CD4-positive, alpha-beta T cell treated with Interleukin-12 subunit alpha and Interleukin-12 subunit beta, for 1 hour (primary cell): ENCODE measurements around the gene LMF2.

Experiments used
- DNase-seq: peaks from one replicate; pipeline ENCODE4 v3.0.0-alpha.2; 2020

Gene LMF2

DNA sequence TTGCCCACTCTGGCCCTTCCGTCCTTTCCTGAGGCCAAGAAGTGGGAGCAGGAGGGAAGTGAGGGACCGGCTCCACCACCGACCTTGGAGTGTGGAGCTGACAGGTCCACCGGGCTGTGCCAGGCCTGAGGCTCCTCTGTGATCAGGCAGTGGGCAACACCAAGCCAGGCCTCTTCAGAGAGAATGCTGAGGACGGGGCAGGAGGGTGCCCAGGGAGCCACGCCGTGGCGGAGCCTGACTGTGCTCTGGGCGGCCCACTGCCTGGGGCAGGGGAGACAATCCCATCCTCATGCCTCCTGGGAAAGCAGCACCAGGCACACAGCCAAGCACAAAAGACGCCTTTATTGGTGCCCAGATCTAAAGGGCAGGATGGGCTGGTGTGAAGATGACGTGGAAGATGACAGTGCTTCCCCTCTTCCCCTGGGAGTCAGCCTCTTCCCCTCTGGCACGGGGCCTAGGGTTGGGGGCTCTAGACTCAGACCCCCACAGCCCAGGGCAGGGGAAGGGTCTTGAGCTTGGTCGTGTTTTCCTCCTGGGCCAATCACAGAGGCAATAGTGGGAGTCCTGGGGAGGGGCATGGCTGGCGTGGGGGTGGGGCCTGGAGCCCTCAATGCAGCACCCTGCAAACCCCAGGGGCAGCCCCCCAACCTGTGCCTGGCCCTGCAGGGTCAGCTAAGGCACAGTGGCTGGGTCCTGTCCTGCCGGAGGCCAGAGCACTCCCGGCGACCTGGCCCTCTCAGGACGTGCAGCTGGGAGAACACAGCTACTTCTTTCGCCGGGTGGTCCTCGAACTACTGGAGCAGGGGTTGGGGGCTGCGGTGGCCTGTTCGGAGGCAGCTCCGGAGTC, 4.7 kb downstream of the LMF2 start:
- DNase-seq: no peak

DNA sequence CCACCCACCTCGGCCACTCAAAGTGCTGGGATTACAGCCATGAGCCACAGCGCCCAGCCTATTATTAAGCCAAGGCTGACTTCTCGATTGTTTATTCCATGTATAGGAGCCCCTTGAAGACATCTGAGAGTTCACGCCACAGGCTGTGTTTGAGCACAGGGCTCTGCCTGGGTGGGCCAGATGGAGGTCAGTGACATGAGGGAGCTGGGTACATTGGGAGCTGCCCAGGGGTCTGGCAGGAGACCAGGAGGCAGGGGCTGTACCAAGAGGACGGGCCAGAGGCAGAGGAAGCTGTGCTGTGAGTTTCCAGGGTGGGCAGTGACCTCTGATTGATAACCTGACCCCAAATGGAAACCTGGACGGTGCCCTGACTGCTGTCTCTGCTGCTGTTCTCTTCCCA, 5.4 kb downstream of the LMF2 start:
- no peak for DNase-seq

DNA sequence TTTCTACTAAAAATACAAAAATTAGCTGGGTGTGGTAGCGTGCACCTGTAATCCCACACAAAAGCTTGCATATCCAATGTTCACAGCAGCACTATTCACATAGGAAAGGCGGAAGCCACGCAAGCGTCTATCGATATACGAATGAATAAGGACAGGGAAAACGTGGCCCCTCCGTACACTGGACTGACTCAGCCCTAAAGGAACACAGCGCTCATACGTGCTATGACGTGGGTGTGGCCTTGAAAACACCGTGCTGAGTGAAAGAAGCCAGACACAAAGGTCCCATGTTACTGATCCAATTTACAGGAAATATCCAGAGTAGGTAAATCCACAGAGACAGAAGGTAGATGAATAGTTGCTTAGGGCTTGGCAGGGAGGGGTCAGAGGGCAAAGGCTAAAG, 7.0 kb downstream of the LMF2 start:
- no peak for DNase-seq

DNA sequence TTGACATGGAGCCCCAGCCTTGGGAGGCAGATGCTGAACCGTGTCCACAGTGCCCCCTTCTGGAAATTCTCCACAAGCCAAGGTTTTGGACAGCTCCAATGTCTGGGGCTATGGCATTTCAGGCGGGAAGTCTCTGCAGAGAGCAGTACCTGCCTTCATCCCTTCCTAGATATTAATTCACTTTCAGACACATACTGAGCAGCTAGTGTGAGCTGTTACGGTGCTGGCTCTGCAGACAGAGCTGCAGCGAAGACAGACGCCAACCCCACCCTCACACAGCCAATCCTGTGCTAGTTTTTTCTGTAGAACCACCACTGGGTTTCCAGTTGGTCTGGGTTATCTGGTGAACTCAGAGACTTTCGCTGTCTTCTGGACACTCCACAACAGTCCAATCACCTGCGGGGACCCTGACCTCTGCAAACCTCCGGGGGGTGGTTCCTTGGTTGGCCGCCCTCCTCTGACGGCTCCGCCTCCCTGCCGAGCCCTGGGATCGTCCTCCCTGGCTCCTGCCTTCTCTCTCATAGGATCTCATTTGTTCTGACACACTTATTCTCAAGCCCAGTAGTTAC, 9.1 kb downstream of the LMF2 start:
- peak; percentile 81 for DNase-seq

DNA sequence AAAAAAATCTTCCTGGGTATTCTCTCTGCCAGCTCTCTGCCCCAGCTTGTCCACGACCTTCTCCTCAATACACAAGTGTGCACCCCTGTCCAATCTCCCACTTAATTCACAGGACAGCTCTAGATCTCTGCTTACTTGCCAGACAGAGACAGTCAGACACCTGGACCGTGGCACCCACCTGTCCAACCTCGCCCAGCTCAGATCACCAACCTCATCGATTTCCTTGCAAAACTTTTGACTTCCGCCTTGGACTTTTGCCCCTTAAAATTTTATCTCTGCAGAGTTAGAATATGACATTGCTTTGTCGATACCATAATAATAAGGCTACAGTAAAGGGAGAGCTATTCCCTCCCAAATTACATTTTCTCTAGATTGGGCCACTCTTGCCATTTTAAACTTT, 10.4 kb downstream of the LMF2 start:
- no peak for DNase-seq

DNA sequence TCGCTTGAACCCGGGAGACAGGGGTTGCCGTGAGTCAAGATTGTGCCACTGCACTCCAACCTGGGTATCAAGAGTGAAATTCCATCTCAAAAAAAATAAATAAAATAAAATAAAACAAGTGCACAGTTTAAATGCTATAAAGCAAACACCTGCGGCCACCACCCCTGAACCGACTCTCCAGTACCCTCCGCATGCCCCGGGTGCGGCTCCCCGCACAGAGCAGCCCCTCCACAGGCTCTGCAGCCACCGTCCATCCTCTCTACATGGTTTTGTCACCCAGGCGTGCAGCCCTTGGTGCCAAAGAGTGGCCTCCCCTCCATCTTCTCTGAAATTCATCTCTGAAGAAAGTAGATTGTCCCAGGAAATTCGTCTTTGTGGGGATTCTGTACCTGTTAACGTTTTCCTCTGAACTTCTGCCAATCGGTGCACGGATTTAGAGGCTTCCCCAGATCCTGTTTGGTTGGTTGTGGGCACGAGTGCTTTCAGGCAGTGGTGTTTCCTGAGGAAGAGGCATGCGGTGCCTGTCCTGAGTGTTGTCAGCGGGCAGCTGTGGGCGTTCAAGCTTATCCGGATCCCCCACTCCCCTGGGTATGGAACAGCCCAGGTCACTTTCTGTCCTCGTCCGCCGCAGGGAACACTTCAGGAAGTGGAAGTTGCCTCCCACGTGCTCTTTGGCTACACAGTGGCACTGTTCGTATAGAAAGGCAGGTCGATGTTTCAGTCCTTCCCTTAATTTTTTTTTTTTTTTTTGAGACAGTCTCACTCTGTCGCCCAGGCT, 16.8 kb downstream of the LMF2 start:
- DNase-seq: no peak

DNA sequence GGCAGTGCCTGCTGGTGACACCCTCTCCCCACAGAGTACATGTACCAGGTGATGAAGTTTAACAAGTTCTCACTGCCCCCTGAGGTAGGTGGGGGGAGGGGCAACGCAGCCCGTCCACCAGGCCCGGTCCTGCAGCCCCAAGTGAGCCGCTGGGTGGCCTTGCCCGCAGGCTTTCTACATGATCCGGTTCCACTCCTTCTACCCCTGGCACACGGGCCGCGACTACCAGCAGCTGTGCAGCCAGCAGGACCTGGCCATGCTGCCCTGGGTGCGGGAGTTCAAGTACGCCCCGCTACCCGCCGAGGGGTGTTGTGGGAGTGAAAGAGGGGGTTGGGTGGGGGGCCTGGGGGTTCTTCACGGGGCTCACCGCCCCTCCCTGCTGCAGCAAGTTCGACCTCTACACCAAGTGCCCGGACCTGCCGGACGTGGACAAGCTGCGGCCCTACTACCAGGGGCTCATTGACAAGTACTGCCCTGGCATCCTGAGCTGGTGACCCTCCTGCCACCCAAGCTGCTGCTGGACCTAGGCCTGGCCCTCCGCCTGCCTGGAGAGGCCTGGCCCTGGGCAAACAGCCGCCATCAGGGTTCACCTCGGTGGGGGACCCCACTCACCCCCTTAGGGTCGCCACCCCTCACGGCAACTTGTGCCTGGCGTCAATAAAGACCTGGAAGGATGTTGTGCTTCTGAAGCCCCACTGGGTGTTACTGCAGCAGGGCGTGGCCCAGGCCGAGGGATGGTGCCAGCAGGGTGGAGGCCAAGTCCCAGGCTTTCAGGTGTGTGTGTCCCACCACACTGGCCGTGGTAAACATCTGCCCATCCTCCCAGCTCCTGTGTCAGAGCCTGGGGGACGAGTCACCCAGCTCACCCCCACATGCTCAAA, 17.9 kb downstream of the LMF2 start:
- no peak for DNase-seq

DNA sequence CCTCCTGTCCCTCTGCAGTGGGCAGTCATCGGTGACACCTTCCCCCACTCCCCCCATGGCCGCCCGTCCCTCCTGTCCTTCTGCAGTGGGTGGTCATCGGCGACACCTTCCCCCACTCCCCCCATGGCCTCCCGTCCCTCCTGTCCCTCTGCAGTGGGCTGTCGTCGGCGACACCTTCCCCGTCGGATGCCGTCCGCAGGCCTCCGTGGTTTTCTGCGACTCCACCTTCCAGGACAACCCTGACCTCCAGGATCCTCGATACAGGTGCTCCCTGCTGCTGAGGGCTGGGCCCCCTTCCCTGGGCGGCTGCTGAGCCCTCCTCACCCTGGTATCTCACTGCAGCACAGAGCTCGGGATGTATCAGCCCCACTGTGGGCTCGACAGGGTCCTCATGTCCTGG, 18.6 kb downstream of the LMF2 start:
- no peak for DNase-seq

DNA sequence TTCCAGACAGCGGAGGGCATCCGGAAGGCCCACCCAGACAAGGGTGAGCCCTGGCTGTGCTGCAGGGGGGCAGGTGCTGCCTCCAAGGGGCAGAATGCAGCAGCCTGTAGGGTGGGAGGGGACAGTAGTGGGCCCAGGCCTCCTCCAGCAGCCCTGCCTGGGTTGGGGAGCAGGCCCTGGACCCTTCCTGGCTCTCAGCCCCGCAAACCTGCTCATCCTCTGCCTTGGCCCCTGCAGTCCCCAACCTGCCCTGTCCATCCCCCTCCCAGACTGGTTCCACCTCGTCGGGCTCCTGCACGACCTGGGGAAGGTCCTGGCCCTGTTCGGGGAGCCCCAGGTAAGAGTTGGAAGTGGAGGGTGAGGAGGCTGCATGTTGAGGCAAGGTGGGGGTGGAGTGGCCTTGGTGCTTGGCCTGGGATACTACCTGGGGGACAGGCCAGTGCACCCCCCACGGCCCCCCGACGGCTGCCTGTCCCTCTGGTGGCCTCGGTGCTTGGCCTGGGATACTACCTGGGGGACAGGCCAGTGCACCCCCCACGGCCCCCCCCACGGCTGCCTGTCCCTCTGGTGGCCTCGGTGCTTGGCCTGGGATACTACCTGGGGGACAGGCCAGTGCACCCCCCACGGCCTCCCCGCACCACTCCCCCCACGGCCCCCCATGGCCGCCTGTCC, 19.4 kb downstream of the LMF2 start:
- no peak for DNase-seq

DNA sequence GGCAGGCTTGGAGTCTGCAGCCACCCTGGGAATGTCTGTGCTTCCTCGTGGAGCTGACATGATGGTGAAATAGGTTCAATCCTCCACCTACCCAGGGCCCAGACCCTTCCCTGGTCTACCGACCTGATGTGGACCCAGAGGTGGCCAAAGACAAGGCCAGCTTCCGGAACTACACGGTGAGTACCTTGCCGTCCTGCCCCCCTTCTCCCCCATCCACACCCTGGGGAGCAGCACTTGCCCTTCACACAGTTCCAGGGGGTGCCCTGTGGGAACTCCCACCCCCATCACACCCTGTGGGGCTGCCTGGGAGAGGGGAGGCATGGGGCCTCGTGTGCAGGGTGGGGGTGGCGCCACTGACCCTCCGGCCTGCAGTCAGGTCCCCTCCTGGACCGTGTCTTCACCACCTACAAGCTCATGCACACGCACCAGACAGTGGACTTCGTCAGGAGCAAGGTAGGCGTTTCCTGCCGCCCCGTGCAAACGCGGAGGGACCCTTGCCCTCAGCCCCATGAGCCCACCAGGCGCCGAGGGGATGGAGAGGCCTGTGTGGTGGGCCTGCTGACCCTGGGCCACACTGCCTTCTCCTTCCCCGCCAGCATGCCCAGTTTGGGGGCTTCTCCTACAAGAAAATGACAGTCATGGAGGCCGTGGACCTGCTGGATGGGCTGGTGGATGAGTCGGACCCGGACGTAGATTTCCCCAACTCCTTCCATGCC, 20.1 kb downstream of the LMF2 start:
- no peak for DNase-seq

DNA sequence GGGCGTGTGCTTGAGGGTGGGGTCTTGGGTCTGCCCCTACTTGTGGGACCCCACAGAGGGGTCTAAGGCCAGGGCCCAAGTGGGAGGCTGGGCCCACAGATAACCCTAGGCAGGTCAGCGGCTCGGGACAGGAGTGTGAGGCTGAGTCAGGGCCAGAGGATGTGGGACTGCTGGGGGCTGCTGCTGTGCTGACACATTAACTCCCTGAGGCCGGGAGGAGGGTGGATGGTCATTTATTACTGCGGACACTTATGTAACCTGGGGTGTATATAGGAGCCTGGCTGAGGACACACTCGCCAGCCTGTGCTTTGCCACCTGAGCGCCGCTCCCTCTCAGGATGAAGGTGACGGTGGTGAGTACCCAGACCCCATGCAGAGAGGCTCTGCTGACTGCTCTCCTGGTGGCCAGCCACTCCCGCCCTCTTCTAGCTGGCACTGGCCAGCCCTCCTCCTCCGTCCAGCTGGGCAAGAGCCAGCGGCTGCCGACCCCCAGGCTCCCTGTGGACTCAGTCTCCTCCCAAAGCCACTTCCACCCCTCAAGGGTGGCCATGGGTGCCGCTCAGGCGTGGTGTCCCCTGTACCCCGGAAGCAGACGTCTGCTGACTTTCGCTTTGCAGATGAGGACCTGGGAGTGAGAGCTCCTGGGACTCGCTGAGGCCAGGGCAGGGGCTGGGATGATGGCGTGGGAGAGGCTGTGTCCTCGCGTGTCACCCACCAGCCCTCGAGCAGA, 20.8 kb downstream of the LMF2 start, which contains the start of gene MIOX:
Gene MIOX, plus strand, starts transcription at position 299 of the 729 bp plus-strand sequence. Its CDS starts 39 bp downstream, at position 338.
- DNase-seq: no peak

DNA sequence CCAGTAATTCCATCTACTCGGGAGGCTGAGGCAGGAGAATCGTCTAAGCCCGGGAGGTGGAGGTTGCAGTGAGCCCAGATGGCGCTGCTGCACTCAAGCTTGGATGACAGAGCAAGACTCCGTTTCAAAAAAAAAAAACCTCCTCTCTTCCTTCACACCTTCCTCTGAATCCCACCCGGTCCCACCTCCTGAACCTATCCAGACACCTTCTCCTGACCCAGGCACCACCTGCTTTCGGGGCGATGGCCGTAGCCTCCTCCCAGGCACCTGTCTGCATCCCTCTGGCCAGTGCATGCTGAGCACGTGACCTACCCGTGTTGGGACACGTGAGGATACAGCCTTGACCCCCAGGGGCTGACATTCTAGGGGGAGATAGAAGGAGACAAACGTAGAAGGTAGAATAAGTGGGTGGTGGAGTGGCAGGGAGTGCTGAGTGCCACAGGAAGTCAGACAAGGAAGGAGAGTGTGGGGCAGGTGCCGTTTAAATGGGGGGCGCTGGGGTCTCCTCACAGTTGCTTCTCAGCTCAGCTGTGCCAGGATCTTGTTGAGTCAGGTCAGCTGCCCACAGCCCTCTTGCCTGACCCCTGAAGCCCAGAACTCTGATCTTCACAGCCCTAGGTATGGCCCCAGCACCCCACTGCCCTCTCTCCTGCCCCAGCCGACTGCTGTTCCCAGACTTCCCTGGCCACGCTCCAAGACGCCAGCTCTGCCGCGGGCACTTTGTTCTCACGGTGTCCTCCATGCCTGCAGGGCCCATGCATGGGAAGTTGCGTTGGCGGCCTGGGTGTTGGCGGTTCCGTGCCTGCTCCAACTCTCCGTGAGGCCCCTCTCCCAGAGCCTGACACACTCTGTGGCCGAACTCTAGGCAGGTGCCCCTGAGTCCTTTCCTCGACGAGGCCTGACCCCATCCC, 22.0 kb downstream of the LMF2 start:
- DNase-seq: no peak

DNA sequence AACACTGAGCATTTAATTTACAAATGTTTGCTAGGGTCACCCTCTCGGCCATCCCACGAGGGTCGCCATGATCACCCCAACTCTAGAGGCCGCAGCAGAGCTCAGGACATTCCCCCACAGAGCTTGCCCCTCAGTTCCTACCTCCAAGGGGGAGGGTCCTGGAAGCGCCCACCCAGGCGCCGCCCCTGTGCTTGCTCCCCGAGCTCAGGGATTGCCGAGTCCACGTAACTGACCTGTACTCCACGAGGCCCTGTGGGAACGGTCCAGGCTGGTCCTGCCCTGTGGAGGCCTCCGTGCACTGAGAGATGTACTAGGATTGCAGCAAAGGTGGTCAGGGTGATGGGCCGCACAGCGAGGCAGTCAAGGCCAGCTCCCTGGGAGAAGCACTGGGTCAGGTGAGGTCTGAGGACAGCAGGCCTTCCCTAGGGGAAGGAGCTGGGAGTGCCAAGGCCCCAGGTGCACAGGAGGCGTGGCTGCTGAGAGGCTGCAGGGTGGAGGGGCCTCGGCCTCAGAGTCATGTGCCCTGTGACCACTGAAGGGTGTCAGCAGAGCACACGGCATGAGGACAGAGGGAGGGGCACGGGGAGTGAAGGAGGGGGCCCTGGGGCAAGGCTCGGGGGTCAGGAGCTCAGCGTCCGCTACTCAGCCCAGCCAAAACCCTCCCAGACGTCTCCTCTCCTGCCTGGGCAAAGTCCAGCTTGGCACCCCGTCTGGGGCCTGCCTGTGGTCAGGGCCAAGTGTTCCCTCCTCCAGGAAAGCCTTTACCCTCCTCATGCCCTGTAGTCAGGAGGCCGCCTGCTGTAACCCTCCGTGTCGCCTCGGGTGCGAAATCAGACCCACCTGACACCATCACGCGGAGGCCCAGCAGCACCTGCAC, 23.3 kb downstream of the LMF2 start:
- no peak for DNase-seq

DNA sequence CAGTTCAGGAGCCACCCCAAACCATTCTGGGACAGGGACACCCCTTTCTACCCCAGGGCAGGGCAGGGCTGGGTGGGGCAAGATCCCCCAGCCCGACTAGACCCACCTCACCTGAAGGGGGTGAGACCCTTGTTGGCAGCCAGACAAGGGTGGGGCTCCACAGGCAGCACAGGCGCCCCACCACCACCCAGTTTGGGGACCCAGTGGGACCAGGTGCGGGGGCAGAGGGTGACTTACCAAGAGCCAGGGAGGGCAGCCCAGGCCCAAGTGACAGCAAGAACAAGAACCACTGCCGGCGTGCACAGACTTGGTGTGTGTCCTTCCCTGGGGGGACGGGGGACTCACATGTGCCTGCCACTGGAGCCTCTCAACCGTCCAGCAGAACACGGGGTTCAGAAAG, 23.9 kb downstream of the LMF2 start:
- no peak for DNase-seq

DNA sequence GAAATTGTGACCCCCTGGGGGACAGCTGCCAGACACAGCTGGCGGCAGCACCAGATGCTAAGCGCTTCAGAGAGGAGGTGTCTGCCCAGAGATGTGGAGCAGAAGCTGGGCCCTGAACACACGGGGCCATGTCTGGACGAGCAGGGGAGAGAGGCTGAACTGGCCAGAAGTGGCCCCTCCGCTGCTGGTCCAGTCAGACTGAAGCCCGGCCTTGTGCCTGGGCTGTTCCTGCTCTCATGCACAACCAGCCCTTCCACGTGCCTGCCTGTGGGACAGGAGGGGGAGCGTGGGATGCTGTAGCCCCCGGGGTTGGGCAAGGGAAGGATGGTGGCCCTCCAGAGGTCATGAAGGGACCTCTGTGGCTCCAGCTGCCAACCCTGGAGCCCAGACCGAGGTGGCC, 24.4 kb downstream of the LMF2 start:
- DNase-seq: no peak

DNA sequence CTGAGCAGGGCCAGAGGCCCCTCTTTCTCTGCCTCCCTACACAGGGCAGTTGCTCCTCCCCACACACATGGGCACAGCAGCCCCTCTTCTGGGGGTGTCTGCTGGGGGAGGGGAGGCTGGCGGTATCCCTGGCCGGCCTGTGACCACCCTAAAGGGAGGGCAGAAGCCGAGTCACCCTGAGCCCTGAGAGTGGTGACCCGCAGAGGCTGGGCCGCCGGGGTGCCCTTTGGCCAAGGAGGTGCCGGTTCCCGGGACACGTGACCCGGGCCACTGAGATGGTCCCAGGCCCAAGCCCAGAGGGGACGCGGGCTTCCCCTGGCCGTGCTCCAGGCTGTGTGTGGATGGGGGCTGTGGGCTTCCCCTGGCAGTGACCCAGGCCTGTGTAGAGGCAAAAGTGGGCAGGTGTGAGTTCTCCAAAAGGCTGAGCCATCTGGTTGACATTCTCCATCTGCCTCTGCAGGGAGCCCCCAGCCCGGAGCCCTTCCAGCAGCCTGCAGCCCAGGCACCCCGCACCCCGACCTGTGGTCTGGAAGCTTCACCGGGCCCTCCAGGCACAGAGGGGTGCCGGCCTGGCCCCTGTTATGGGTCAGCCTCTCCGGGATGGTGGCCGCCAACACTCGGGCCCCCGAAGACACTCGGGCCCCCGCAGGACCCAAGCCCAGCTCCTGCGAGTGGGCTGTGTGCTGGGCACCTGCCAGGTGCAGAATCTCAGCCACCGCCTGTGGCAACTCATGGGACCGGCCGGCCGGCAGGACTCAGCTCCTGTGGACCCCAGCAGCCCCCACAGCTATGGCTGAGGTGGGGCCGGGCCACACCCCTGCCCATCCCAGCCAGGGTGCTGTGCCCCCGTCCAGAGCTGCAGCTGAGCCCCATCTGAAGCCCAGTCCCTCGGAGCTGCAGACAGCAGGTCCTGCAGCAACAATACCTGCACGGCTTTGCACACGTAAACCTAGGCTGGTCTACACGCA, 25.1 kb downstream of the LMF2 start:
- no peak for DNase-seq

DNA sequence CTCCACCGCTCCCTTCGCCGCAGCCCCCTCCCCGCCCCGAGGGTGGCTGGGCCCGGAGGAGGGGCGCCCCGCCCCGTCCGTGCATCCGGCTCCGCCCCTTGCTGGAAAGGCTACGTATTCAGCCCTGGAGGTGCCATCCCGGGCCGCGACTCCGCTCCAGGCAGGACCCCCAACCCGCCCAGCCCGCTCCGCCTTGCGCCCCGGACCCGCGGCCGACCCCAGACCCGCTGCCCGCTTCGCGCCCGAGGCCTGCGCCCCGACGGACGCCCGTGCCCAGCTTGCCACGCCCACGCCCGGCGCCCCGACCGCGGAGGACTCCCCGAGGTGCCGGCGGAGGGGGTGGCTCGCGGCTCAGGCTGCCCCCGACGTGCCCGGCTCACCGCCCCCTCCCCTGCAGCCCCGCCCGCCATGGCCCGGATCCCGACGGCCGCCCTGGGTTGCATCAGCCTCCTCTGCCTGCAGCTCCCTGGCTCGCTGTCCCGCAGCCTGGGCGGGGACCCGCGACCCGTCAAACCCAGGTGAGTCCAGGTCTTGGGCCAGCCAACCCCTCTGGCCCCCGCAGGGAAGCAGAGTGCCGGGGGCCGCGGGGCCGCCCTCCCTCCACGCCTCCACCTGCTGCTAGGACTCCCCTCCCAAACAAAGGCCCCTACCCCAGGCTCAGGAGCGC, 25.9 kb downstream of the LMF2 start, which contains the start of gene ADM2:
Gene ADM2, plus strand, starts transcription at position 104 of the 667 bp plus-strand sequence. Its CDS starts 305 bp downstream, at position 409.
- peak; percentile 74 for DNase-seq
